ENCODE results near the gene CTDSPL. TPM values are rescaled to one million over a fixed set of nuclear protein-coding genes. Genes with fewer than 3 reads are reported as not detected.

The CTDSPL gene
- total RNA-seq, 3 donors from 2014 or later (not counting 1 experiment from before 2014, with no cell fraction given), result 0.50 to 3.4 (median 1.8) TPM

GRCh38 chr3:37824090-37824953 is 37.4 kb upstream of the CTDSPL start:
- Histone ChIP-seq H3K36me3 (ENCODE audit: control insufficient read depth, insufficient read depth, low read length) (no peaks in the 10 kb centered on the region), H3K27me3 (ENCODE audit: control insufficient read depth, insufficient read depth, low read length) (no peaks in the 10 kb centered on the region), H3K9me3 (ENCODE audit: control insufficient read depth, insufficient read depth, low read length) (no peaks in the 10 kb centered on the region), H3K4me1 (ENCODE audit: control insufficient read depth, insufficient read depth, low read length) (no peaks in the 10 kb centered on the region), H3K4me3 (ENCODE audit: low read length) (no peak overlapping the region), H3K27ac (ENCODE audit: low read length) (no peak overlapping the region)
- H3K4me1 Mint-ChIP-seq, result no peaks in the 10 kb centered on the region
- TF ChIP-seq CTCF (IDR thresholded peaks at IDR 0.05), result no peak
- no peak overlapping the region for H3K27ac Mint-ChIP-seq
- no peaks in the 10 kb centered on the region for H3K9me3 Mint-ChIP-seq
- H3K36me3 Mint-ChIP-seq, result no peaks in the 10 kb centered on the region
- 93% methylated on average over 7 of the region's 9 CpGs for WGBS (ENCODE audit: insufficient coverage)
- no peak overlapping the region for H3K4me3 Mint-ChIP-seq
- no peak for ATAC-seq
- peaks cover 8 to 18% of the 10 kb centered on the region in 2 donors for H3K27me3 Mint-ChIP-seq (ENCODE audit: low read depth in 2 of 2)
- no peak for DNase-seq
- intact Hi-C loops (cut with micrococcal nuclease), result no loop called here

GRCh38 chr3:37824954-37825328 is 36.7 kb upstream of the CTDSPL start:
- DNase-seq, result no peak
- Histone ChIP-seq H3K4me1 (ENCODE audit: control insufficient read depth, insufficient read depth, low read length) (no peaks in the 10 kb centered on the region), H3K27ac (ENCODE audit: low read length) (no peak overlapping the region), H3K4me3 (ENCODE audit: low read length) (no peak overlapping the region), H3K9me3 (ENCODE audit: control insufficient read depth, insufficient read depth, low read length) (no peaks in the 10 kb centered on the region), H3K36me3 (ENCODE audit: control insufficient read depth, insufficient read depth, low read length) (no peaks in the 10 kb centered on the region), H3K27me3 (ENCODE audit: control insufficient read depth, insufficient read depth, low read length) (no peaks in the 10 kb centered on the region)
- no peaks in the 10 kb centered on the region for H3K4me1 Mint-ChIP-seq
- intact Hi-C loops (cut with micrococcal nuclease), result no loop called here
- no peak overlapping the region for H3K4me3 Mint-ChIP-seq
- H3K36me3 Mint-ChIP-seq, result no peaks in the 10 kb centered on the region
- no peak overlapping the region for H3K27ac Mint-ChIP-seq
- TF ChIP-seq CTCF (IDR thresholded peaks at IDR 0.05), result no peak
- WGBS (ENCODE audit: insufficient coverage), result 67% methylated on average over 1 of the region's 1 CpG
- no peak for ATAC-seq
- peaks cover 8 to 14% of the 10 kb centered on the region in 2 donors for H3K27me3 Mint-ChIP-seq (ENCODE audit: low read depth in 2 of 2)
- no peaks in the 10 kb centered on the region for H3K9me3 Mint-ChIP-seq

- H3K4me1 ChIP-seq (ENCODE audit: control insufficient read depth, insufficient read depth, low read length), result no peaks in the 10 kb centered on the region
- TF ChIP-seq CTCF (IDR thresholded peaks at IDR 0.05), result no peak
- no peak overlapping the region for H3K4me3 Mint-ChIP-seq
- H3K4me3 ChIP-seq (ENCODE audit: low read length), result no peak overlapping the region
- no peak overlapping the region for H3K27ac ChIP-seq (ENCODE audit: low read length)
- H3K36me3 Mint-ChIP-seq, result no peaks in the 10 kb centered on the region
- H3K27me3 Mint-ChIP-seq (ENCODE audit: low read depth in 2 of 2), result peaks cover 8 to 14% of the 10 kb centered on the region in 2 donors
- ATAC-seq, result no peak
- no peaks in the 10 kb centered on the region for H3K9me3 ChIP-seq (ENCODE audit: control insufficient read depth, insufficient read depth, low read length)
- no peaks in the 10 kb centered on the region for H3K4me1 Mint-ChIP-seq
- WGBS (ENCODE audit: insufficient coverage), result 58% methylated on average over 1 of the region's 3 CpGs
- no peak overlapping the region for H3K27ac Mint-ChIP-seq
- H3K27me3 ChIP-seq (ENCODE audit: control insufficient read depth, insufficient read depth, low read length), result no peaks in the 10 kb centered on the region
- DNase-seq, result no peak
- no peaks in the 10 kb centered on the region for H3K9me3 Mint-ChIP-seq
- intact Hi-C loops (cut with micrococcal nuclease), result no loop called here
- no peaks in the 10 kb centered on the region for H3K36me3 ChIP-seq (ENCODE audit: control insufficient read depth, insufficient read depth, low read length)
Measured at GRCh38 chr3:37825744-37826400, 35.8 kb upstream of the CTDSPL start.
